Bronchial smooth muscle cell (primary cell): ENCODE measurements around the gene ZCCHC24. TPM values are rescaled to one million over a fixed set of nuclear protein-coding genes. Genes with fewer than 3 reads are reported as not detected.

Experiments
- total RNA-seq: library from RNA; depleted of rRNA; stranded (reverse); fragments of >200 nt; gene quantifications from 2 replicates; pipeline ENCODE4 v1.2.1, GENCODE V29; 2014

The ZCCHC24 gene
- 29.6 and 35.1 TPM in 2 replicates for total RNA-seq

DNA sequence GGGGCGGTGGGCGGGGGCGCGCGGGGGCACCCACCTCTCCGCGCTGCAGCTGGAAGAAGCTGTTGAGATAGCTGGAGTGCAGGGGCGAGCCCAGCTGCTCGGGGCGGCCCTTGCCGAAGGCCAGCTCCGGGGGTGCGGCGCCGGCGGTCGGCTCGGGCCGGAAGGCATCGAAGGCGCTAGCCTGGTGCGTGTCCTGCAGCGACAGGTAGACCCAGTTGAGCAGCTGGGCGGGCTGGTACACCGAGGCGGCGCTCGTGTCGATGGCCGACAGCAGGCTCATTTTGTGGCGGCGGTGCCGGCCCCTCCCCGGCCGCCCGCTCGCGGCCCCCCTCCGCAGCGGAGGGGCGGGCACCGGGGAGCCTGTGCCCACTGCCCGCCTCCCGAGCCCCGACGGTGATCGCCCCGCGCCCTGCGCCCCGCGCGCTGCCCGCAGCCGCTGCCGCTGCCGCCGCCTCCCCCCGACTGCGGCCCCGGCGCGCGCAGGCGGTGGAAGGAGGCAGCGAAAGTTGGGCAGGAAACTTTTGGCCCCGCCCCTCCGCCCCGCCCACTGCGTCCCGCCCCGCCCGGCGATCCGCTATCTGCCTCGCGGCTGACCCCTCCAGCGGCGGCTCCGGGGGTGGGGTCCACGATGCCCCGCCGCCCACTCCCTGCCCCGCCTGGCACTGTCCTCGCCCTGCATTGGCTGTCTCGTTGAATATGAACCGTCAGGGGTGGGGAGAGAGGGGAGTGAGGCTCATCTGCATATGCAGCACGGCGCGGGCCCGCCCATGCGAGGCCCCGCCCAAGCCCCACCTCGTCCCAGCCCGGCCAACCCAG is at the start of gene ZCCHC24:
ZCCHC24 (minus strand) TSS at position 464 of the 816 bp plus-strand sequence; CDS start at position 280, 184 bp downstream.

DNA sequence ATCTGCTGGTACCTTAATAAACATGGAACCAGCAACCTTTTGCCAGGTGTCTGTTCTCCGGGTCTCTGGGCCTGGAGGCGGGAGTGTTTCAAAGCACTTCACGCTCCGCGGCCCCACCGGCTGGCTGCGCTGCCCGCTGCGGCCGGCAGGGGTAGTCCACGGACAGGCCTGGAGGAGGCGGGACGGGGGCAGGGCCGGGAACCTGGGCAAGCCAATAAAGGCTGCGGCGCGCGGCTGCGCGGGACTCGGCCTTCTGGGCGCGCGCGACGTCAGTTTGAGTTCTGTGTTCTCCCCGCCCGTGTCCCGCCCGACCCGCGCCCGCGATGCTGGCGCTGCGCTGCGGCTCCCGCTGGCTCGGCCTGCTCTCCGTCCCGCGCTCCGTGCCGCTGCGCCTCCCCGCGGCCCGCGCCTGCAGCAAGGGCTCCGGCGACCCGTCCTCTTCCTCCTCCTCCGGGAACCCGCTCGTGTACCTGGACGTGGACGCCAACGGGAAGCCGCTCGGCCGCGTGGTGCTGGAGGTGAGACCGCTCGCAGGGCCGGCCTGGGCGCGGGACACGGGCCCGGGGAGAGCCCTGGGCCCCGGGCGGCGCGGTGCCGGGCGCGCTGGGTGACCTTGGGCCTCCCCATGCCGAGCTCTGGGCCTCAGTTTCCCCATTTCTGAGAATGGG is 98.1 kb downstream of the ZCCHC24 start, which contains the start of gene PPIF:
PPIF (plus strand) TSS at position 244 of the 668 bp plus-strand sequence; CDS start at position 324, 80 bp downstream.

Other genes with a start within 250 kb of the ZCCHC24 start
- gene PPIF, start 98.2 kb downstream of the ZCCHC24 start, total RNA-seq = 15.6 and 17.2 TPM in 2 replicates
- 0.09 and 0.32 TPM in 2 replicates for gene EIF5AL1, start 66.9 kb upstream of the ZCCHC24 start, total RNA-seq
- gene SFTPA2, start 114.8 kb upstream of the ZCCHC24 start, total RNA-seq = not detected in 2 replicates
- gene SFTPA1, start 165.3 kb upstream of the ZCCHC24 start, total RNA-seq = not detected in 2 replicates